HG03469 (cell line): ENCODE measurements around the gene CD9.
"Not testable (repeated sequence)": the region's sequence is repeated elsewhere in the genome, so short reads cannot be mapped to it uniquely, and the experiment has no call there.

Experiments
- ATAC-seq: cut with Tn5 transposase; IDR thresholded peaks from one replicate; pipeline ENCODE4 v1.9.1; 2021; ENCODE audit warnings: mild to moderate bottlenecking, moderate library complexity, moderate number of reproducible peaks; ENCODE audit not compliant: unreplicated experiment

Gene CD9

GRCh38 chr12:6200256-6201212 lies at the start of gene CD9:
TSS of gene CD9 (plus strand) at chr12:6200400. CDS start at chr12:6200500, 100 bp downstream.
- ATAC-seq: no peak

GRCh38 chr12:6154730-6155459 lies 45.3 kb upstream of the CD9 start:
- no peak for ATAC-seq

GRCh38 chr12:6157482-6157881 lies 42.7 kb upstream of the CD9 start:
- no peak for ATAC-seq

- ATAC-seq: no peak
Observed at GRCh38 chr12:6158255-6158654, 41.9 kb upstream of the CD9 start.

GRCh38 chr12:6158749-6159148 lies 41.5 kb upstream of the CD9 start:
- ATAC-seq: no peak

- ATAC-seq: not testable (repeated sequence)
Observed at GRCh38 chr12:6159166-6160011, 40.8 kb upstream of the CD9 start.

- ATAC-seq: not testable (repeated sequence)
Observed at GRCh38 chr12:6160049-6160649, 40.1 kb upstream of the CD9 start.

- no peak for ATAC-seq
Observed at GRCh38 chr12:6161124-6161882, 38.9 kb upstream of the CD9 start.

GRCh38 chr12:6163416-6164060 lies 36.7 kb upstream of the CD9 start:
- no peak for ATAC-seq

GRCh38 chr12:6165395-6165794 lies 34.8 kb upstream of the CD9 start:
- ATAC-seq: no peak

GRCh38 chr12:6166808-6167207 lies 33.4 kb upstream of the CD9 start:
- ATAC-seq: no peak

- ATAC-seq: peak; percentile 57
Observed at GRCh38 chr12:6167327-6168280, 32.6 kb upstream of the CD9 start.

- no peak for ATAC-seq
Observed at GRCh38 chr12:6171409-6172015, 28.7 kb upstream of the CD9 start.

GRCh38 chr12:6172086-6172485 lies 28.1 kb upstream of the CD9 start:
- no peak for ATAC-seq

- no peak for ATAC-seq
Observed at GRCh38 chr12:6172862-6173261, 27.3 kb upstream of the CD9 start.

- no peak for ATAC-seq
Observed at GRCh38 chr12:6177642-6178358, 22.4 kb upstream of the CD9 start.
